RWPE1 (cell line): ENCODE data around the gene CHST12.
"Not testable (repeated sequence)": the region's sequence is repeated elsewhere in the genome, so short reads cannot be mapped to it uniquely, and the experiment has no call there.

Experiments
- CTCF ChIA-PET: fragments of 350-600 bp; sonication (Branson Sonifier 250); formaldehyde crosslinking; extraction: SDS; loops from one replicate; lab custom pipeline; 2021; lab: Yijun Ruan, JAX
- POLR2A ChIA-PET: fragments of 400-600 bp; formaldehyde crosslinking; extraction: SDS; loops from one replicate; lab custom pipeline; 2020; ENCODE audit warnings: antibody characterized with exemption; ENCODE audit not compliant: low non-redundant PET; lab: Yijun Ruan, JAX
- DNase-seq: peaks from one replicate; pipeline ENCODE4 v3.0.0; 2012; ENCODE audit warnings: low spot score
- H3K27ac ChIP-seq: fragments of 450-650 bp; 2 replicates; pipeline ENCODE4 v1.5.1; 2017
- TF ChIP-seq, protein P1 (sequence below): fragments of 450-650 bp; conservative IDR thresholded peaks from 2 replicates; pipeline ENCODE4 v1.5.1; 2017; ENCODE audit warnings: low read depth, mild to moderate bottlenecking

Gene CHST12

DNA sequence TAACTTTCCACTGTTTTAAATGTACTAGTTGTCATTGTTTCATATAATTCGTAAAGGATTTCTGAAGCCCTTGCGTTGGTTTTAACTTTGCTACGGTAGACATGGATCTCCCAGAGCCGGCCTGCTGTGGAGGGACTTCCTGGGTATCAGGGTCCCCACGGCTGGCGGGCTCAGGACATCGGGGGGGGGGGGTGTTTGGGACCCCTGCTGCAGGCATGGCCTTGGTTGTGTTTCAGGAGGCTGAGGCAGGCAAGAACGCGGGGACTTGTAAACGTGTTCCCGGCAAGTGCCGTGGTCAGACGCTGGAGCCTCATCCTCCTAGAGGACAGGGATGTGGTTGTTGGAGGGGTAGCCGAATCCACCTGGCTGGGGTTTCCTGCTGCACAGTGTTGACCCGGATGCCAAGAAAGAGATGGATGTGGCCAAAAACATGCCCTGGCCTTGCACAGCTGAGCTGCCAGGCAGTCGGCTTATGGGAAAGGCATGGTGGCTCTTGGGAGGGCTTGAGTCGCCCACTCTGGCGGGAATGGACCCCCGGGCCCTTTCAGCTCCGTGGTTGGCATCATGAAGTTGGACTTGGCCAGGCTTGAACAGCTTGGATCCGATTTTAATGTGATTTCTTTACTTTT, 21.4 kb upstream of the CHST12 start:
- CTCF ChIA-PET: no interaction called here
- no peak for DNase-seq
- TF ChIP-seq, protein P1, sequence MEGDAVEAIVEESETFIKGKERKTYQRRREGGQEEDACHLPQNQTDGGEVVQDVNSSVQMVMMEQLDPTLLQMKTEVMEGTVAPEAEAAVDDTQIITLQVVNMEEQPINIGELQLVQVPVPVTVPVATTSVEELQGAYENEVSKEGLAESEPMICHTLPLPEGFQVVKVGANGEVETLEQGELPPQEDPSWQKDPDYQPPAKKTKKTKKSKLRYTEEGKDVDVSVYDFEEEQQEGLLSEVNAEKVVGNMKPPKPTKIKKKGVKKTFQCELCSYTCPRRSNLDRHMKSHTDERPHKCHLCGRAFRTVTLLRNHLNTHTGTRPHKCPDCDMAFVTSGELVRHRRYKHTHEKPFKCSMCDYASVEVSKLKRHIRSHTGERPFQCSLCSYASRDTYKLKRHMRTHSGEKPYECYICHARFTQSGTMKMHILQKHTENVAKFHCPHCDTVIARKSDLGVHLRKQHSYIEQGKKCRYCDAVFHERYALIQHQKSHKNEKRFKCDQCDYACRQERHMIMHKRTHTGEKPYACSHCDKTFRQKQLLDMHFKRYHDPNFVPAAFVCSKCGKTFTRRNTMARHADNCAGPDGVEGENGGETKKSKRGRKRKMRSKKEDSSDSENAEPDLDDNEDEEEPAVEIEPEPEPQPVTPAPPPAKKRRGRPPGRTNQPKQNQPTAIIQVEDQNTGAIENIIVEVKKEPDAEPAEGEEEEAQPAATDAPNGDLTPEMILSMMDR: no peak
- POLR2A ChIA-PET: no interaction called here
- H3K27ac ChIP-seq: peak overlapping the region; percentile 49

DNA sequence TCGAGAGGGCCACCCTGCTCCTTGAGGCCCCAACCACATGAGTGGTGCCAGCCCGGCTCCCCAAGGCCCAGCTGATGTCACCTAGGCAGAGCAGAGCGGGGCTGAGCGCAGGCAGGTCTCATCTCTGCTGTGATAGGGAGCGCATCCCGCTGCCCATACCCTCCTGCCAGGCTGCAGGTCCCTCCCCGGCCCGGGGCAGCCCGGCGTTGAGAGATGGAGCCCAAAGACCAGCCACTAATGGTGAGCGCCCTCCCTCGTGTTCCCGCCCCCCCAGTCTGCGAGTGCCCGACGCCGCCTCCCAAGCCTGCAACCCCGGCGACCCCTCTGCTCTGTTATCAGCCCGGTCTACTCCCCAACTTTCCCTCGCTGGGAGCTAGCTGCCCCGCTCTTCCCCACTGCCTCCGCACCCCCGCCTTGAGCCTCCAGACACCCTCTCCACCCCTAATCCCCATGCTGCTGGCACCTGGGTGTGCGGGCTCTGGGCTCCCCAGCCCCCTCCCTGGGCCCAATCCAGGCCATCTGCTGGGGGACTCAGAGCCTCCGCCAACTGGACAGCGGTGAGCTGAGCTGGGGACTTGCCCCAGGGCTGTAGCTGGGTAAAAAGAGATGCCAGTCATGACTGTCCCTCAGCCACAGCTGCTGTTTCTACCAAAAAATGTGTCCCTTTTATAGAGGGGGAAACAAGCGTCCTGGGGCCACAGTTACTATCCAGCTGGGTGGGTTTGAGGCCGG, 19.7 kb upstream of the CHST12 start:
- POLR2A ChIA-PET: no interaction called here
- peak overlapping the region; percentile 49 for H3K27ac ChIP-seq
- no peak for DNase-seq
- TF ChIP-seq, protein P1: no peak
- CTCF ChIA-PET: interaction anchor here (0.6 to 1.0 kb wide), 5 partner anchors 30 to 996 kb away, joined by 3 to 11 read pairs (median 4); no protein-coding TSS in a partner anchor

DNA sequence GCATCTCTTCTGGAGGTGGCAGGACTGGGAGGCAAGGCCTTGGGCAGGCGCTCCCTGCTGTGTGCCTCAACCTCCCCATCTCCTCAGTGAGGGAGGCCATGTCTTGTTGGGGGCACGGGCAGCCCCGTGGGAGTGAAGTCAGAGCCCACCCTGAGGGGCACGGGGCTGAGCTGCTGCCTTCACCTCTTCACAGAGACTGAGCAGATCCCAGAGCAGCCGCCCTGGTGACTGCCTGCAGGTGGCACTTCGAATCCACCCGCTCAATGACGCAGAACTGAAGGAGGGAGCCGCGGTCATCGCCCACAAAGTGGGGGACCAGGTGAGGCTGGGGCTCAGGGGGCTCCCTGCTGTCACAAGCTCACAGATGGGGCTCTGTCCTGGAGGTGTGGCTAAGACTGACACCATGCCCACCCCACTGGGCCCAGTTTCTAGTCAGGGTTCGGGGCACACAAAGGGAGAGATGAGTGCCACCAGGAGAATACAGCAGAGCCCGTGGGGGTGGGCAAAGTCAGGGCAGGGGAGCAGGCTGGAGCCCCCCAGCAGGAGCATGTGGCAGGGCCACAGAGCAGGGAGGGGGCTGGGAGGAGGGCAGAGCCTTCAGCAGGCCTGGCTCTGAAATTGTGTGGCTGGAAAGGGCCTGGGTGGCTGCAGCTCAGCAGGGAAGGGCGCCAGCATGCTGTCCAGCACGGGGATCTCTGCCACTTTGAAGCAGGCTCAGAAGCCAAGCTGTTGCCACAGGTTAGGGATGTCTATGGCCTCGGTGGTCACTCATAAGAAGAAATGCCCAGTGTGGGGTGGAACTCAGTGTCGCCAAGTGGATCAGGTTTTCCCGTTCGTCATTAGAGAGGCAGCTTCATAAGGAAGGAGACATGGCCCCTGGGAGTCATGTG, 18.8 kb upstream of the CHST12 start:
- TF ChIP-seq, protein P1: no peak
- peak overlapping the region; percentile 49 for H3K27ac ChIP-seq
- no peak for DNase-seq
- POLR2A ChIA-PET: interaction anchor here (0.5 kb wide), 1 partner anchor 228 kb away, joined by 4 read pairs; no protein-coding TSS in a partner anchor
- CTCF ChIA-PET: interaction anchor here (0.6 to 1.0 kb wide), 6 partner anchors 31 to 997 kb away, joined by 3 to 11 read pairs (median 4); no protein-coding TSS in a partner anchor

DNA sequence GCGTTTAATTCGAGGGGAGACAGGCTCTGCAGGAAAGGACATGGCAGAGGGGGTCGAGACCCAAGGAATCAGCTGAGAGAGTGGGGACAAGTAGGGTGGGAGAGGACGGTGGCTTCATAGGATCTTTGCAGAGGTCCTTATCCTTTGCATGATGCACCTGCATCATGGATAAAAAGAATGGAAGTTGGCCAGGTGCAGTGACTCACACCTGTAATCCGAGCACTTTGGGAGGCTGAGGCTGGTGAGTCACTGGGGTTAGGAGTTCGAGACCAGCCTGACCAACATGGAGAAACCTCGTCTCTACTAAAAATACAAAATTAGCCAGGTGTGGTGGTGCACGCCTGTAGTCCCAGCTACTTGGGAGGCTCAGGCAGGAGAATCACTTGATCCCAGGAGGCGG, 17.3 kb upstream of the CHST12 start:
- DNase-seq, POLR2A ChIA-PET, CTCF ChIA-PET, H3K27ac ChIP-seq: not testable (repeated sequence)

DNA sequence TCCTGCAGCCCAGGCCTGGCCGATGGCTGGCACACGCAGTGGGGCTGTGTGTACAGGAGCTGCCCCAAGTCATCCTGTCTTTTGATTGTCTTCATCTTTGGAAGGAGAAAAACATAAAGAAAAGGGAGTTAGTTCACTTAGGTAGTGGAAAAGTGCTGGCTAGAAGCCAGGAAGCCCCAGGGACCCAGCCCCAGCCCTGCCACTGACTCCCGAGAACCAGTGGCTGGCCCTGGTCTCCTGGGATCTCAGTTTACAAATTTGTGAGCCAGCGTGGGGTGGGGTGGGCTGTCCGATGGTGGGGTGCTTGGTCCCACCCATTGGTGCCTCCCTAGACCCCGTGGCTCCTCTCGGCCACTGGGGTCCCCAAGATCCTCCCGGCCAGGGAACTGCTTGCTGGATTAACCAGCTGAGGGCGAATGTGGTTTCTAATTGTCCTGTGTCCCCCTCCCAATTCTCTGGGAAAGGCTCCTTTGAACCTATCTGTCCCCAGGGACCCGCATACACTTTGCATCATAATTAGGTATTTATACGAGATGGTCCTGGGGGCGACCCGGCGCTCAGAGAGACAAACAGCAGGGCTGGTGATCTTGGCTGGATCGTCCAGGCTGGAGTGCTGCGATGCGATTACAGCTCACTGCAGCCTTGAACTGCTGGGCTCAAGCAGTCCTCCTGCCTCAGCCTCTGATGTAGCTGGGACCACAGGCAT, 16.3 kb upstream of the CHST12 start:
- CTCF ChIA-PET: interaction anchor here (0.6 kb wide), 1 partner anchor 453 kb away, joined by 4 read pairs; no protein-coding TSS in a partner anchor
- no peak for DNase-seq
- POLR2A ChIA-PET: no interaction called here
- TF ChIP-seq, protein P1: no peak
- H3K27ac ChIP-seq: peak overlapping the region; percentile 20; the same call in 1 of the 2 replicates

DNA sequence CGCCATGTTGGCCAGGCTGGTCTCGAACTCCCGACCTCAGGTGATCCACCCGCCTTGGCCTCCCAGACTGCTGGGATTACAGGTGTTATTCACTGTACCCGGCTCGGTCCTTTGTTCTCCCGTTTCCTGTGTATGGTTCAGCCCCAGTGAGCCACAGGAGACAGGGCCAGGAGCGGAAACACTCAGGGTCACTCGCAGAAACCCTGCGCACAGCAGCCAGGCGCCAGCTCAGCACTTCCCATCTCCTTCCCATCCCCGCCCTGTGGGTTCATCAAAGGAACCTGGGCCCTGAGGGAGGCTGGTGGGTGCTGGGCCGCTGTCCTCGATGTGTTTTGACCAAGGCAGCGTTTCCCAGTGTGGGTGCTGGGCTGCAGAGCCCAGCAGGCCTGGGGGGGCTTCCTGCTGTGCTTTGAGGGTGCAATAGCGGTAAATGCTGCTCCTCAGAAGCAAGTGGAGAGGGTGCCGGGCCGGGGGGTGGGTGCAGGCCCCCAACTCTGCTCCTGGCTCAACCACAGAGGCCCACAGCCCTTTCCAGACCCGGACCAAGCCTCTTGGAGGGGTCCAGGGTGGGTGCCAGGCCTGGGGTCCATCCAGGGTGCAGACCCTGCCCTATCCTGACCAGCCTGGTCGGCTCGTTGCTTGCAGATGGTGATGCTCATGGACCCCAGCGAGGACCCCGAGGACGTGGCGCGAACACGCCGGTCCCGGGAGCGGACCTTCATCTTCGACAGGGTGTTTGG, 15.3 kb upstream of the CHST12 start:
- TF ChIP-seq, protein P1: no peak
- ChIA-PET CTCF (no interaction called here), POLR2A (no interaction called here)
- no peak for DNase-seq
- no peak overlapping the region; the same call in 1 of the 2 replicates for H3K27ac ChIP-seq
